HL-60 (cell line): Measurements from ENCODE around the gene OSBP2.

Experiments
- DNase-seq, 2 experiments: peaks; one replicate each; pipeline ENCODE4 v3.0.0-alpha.2; 2010 to 2020; ENCODE audit warnings: low read depth in 1 of 2, low spot score in 1 of 2
- H3K27ac ChIP-seq: fragments of 250-450 bp; sonication (Bioruptor Pico); replicated peaks from 2 replicates; pipeline ENCODE4 v1.5.1; 2020; ENCODE audit warnings: mild to moderate bottlenecking, moderate library complexity
- H3K27me3 ChIP-seq: fragments of 250-450 bp; sonication (Bioruptor Pico); 2 replicates; pipeline ENCODE4 v1.5.1; 2021; ENCODE audit warnings: mild to moderate bottlenecking, moderate library complexity; ENCODE audit not compliant: insufficient read depth, poor library complexity, severe bottlenecking
- H3K4me3 ChIP-seq: replicated peaks from 2 replicates; pipeline ENCODE4 v1.5.1; 2011; ENCODE audit warnings: mild to moderate bottlenecking, control low read depth, low read length; ENCODE audit not compliant: insufficient read depth
- GABPA ChIP-seq: IDR thresholded peaks from 2 replicates; pipeline ENCODE4 v1.6.1; 2012; ENCODE audit warnings: low read depth
- POLR2AphosphoS5 ChIP-seq: IDR thresholded peaks from 2 replicates; pipeline ENCODE4 v1.6.1; 2012; ENCODE audit warnings: low read depth
- SPI1 ChIP-seq: IDR thresholded peaks from 2 replicates; pipeline ENCODE4 v1.6.1; 2012; ENCODE audit warnings: low read depth, mild to moderate bottlenecking, borderline replicate concordance
- TF ChIP-seq, protein P1 (sequence below): IDR thresholded peaks from one replicate; pipeline ENCODE4 v1.5.1; 2011; ENCODE audit warnings: low read length, control low read depth, inconsistent platforms; ENCODE audit not compliant: insufficient read depth
- TF ChIP-seq, protein P2 (sequence below): IDR thresholded peaks from 2 replicates; pipeline ENCODE4 v1.6.1; 2012; ENCODE audit warnings: low read depth; ENCODE audit not compliant: insufficient replicate concordance

The OSBP2 gene

DNA sequence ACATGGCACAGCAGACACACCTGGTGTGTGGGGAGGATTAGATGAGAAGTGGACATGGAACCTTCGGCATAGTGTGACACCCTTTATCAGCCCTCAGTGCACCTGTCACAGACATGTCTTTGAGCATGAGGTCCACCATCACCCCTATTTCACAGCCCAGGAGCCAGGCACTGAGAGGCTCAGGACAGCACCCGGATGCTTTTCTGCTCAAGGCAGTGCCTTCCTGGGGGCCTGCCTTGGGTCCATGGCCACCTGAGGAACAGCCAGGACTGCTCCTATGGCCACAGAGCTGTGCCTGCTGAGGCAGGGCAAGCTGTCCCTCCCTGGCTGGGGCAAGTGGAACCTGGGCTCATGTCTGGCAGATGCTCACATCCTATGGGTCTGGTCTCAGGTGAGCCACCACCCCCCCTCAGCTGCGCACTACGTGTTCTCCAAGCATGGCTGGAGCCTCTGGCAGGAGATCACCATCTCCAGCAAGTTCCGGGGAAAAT, 198.1 kb downstream of the OSBP2 start:
- H3K4me3 ChIP-seq = no peak overlapping the region
- DNase-seq = no peak

DNA sequence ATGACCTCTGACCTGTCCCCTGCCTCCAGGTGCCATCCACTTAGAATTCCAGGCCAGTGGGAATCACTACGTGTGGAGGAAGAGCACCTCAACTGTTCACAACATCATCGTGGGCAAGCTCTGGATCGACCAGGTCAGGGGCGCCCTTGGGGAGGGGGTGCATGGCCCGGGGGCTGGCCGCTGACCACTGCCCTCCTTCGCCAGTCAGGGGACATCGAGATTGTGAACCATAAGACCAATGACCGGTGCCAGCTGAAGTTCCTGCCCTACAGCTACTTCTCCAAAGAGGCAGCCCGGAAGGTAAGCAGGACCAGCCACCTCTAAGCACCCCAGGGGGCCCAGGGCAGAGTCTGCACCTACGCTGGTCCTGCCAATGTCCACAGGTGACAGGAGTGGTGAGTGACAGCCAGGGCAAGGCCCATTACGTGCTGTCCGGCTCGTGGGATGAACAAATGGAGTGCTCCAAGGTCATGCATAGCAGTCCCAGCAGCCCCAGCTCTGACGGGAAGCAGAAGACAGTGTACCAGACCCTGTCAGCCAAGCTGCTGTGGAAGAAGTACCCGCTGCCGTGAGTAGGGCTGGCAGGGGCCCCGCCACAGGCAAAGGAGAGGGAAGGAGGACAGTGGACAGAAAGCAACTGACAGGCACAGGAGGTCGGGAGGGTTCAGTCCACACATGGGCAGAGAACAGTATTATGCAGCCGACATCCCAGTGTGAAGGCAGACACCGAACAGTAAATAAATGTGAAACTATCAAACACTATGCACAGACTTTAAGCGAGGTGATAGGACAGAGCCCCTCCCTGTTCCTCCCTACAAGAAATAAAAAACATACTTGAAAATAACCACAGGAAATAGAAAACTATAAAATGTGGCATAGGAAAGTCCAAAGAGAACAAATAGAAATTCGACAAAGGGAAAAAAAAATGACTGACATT, 199.0 kb downstream of the OSBP2 start:
- H3K27ac ChIP-seq = no peak overlapping the region
- TF ChIP-seq POLR2AphosphoS5 (no peak), SPI1 (no peak), GABPA (no peak)
- TF ChIP-seq, protein P1, sequence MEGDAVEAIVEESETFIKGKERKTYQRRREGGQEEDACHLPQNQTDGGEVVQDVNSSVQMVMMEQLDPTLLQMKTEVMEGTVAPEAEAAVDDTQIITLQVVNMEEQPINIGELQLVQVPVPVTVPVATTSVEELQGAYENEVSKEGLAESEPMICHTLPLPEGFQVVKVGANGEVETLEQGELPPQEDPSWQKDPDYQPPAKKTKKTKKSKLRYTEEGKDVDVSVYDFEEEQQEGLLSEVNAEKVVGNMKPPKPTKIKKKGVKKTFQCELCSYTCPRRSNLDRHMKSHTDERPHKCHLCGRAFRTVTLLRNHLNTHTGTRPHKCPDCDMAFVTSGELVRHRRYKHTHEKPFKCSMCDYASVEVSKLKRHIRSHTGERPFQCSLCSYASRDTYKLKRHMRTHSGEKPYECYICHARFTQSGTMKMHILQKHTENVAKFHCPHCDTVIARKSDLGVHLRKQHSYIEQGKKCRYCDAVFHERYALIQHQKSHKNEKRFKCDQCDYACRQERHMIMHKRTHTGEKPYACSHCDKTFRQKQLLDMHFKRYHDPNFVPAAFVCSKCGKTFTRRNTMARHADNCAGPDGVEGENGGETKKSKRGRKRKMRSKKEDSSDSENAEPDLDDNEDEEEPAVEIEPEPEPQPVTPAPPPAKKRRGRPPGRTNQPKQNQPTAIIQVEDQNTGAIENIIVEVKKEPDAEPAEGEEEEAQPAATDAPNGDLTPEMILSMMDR = no peak
- no peaks in the 10 kb centered on the region for H3K27me3 ChIP-seq
- H3K4me3 ChIP-seq = no peak overlapping the region
- DNase-seq = no peak

More for the DNA sequence above, 198.1 kb downstream of the OSBP2 start:
- Histone ChIP-seq H3K27me3 (no peaks in the 10 kb centered on the region), H3K27ac (no peak overlapping the region)
- TF ChIP-seq, protein P1 = no peak
- TF ChIP-seq SPI1 (no peak), GABPA (no peak), POLR2AphosphoS5 (no peak)
- TF ChIP-seq, protein P2, sequence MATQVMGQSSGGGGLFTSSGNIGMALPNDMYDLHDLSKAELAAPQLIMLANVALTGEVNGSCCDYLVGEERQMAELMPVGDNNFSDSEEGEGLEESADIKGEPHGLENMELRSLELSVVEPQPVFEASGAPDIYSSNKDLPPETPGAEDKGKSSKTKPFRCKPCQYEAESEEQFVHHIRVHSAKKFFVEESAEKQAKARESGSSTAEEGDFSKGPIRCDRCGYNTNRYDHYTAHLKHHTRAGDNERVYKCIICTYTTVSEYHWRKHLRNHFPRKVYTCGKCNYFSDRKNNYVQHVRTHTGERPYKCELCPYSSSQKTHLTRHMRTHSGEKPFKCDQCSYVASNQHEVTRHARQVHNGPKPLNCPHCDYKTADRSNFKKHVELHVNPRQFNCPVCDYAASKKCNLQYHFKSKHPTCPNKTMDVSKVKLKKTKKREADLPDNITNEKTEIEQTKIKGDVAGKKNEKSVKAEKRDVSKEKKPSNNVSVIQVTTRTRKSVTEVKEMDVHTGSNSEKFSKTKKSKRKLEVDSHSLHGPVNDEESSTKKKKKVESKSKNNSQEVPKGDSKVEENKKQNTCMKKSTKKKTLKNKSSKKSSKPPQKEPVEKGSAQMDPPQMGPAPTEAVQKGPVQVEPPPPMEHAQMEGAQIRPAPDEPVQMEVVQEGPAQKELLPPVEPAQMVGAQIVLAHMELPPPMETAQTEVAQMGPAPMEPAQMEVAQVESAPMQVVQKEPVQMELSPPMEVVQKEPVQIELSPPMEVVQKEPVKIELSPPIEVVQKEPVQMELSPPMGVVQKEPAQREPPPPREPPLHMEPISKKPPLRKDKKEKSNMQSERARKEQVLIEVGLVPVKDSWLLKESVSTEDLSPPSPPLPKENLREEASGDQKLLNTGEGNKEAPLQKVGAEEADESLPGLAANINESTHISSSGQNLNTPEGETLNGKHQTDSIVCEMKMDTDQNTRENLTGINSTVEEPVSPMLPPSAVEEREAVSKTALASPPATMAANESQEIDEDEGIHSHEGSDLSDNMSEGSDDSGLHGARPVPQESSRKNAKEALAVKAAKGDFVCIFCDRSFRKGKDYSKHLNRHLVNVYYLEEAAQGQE = no peak

DNA sequence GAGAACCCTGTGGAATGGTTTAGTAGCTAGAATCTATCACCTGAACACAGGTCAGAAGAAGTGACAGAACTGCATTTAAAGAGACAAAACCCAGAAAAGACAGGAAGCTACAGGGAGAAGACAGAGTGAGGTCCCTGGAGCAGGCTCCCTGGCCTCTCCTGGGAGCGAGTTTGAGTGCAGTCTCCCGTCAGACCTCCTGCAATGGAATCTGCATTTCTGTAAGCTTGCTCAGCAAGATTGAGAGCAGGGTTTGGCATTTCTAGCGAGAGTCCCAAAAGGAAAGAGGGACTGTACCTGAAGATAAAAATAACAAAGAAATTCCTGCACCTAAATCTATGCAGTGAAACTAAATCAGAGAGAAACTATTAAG, 199.7 kb downstream of the OSBP2 start:
- no peak overlapping the region for H3K27ac ChIP-seq
- DNase-seq = no peak
- no peaks in the 10 kb centered on the region for H3K27me3 ChIP-seq
- no peak overlapping the region for H3K4me3 ChIP-seq
- TF ChIP-seq, protein P1 = no peak

DNA sequence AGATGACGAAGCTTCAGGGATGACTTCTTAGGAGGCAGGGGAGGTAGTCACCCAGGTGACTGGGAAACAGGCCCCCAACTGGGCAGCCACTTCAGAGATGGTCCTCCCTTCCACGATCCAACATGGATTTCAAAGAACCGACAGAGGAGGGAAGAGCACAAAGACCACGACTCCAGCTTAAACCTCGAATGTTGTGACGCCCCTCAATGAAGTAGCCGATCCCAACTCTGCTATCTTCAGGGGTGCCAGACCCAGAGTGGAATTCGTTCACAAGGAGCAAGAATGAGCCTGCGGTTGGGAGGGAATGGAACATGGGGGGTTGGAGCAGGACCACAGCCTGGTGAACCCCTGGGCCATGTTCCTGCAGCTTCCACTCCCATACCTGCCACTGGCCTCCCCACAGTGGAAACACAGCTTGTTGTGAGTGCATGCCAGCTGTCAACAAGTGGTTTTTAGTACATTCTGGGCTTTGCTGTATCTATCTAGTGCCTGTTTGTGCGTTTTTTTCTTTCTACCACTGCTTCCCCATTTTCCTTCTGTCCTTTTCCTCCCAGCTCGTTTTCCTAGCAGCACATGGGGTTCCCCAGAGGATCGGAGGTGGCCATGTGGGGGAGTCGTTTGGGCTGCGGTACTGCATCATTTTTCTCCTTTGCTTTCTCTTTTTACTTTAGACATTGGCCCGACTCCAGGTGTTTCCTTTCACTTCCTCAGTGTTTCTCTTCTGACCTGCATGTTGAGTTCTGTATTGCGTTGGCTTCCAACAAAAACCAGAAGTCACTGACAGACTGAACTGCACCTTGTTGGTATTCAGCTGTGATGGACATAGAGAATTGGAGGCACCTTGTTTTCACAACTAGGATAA, 208.1 kb downstream of the OSBP2 start:
- Histone ChIP-seq H3K27ac (no peak overlapping the region), H3K27me3 (peaks cover 3% of the 10 kb centered on the region), H3K4me3 (no peak overlapping the region)
- TF ChIP-seq POLR2AphosphoS5 (no peak), SPI1 (no peak), GABPA (no peak)
- TF ChIP-seq, protein P2 = no peak
- TF ChIP-seq, protein P1 = no peak
- DNase-seq = no peak
